DOHH2 (cell line): Measurements from ENCODE around the gene NLRP13.
"Not testable (repeated sequence)": the region's sequence is repeated elsewhere in the genome, so short reads cannot be mapped to it uniquely, and the experiment has no call there.

Source experiments
- H3F3A ChIP-seq: fragments of 200-600 bp; sonication (generic), shearing (Covaris generic); 2 replicates; pipeline ENCODE4 v1.6.0; 2016; ENCODE audit warnings: antibody characterized with exemption, mild to moderate bottlenecking; ENCODE audit not compliant: control insufficient read depth, insufficient read depth
- H3K27ac ChIP-seq: fragments of 200-600 bp; sonication (generic); 2 replicates; pipeline ENCODE4 v1.5.1; 2014; ENCODE audit warnings: low read depth, mild to moderate bottlenecking, low read length, moderate library complexity
- H3K27me3 ChIP-seq: fragments of 200-600 bp; sonication (generic); 2 replicates; pipeline ENCODE4 v1.6.1; 2014; ENCODE audit warnings: mild to moderate bottlenecking, low read length, mixed read lengths; ENCODE audit not compliant: control insufficient read depth
- H3K36me3 ChIP-seq: fragments of 200-600 bp; sonication (generic); 2 replicates; pipeline ENCODE4 v1.6.1; 2014; ENCODE audit warnings: mild to moderate bottlenecking, low read length, moderate library complexity, mixed read lengths; ENCODE audit not compliant: control insufficient read depth
- H3K4me1 ChIP-seq: fragments of 200-600 bp; sonication (generic); 2 replicates; pipeline ENCODE4 v1.6.1; 2014; ENCODE audit warnings: mild to moderate bottlenecking, low read length, mixed read lengths; ENCODE audit not compliant: control insufficient read depth
- H3K4me2 ChIP-seq: fragments of 200-600 bp; sonication (generic); 2 replicates; pipeline ENCODE4 v1.6.0; 2014; ENCODE audit warnings: mild to moderate bottlenecking, low read length, moderate library complexity
- H3K4me3 ChIP-seq: fragments of 200-600 bp; sonication (generic); 2 replicates; pipeline ENCODE4 v1.5.1; 2014; ENCODE audit warnings: mild to moderate bottlenecking, low read length, mixed read lengths
- H3K79me2 ChIP-seq: fragments of 200-600 bp; sonication (generic); 2 replicates; pipeline ENCODE4 v1.6.1; 2014; ENCODE audit warnings: mild to moderate bottlenecking, low read length, mixed read lengths; ENCODE audit not compliant: control insufficient read depth
- H3K9me2 ChIP-seq: fragments of 200-600 bp; sonication (generic); replicated peaks from 2 replicates; pipeline ENCODE4 v1.6.1; 2014; ENCODE audit warnings: mild to moderate bottlenecking, low read length, mixed read lengths; ENCODE audit not compliant: control insufficient read depth
- H3K9me3 ChIP-seq: fragments of 200-600 bp; sonication (generic); 2 replicates; pipeline ENCODE4 v1.6.1; 2014; ENCODE audit warnings: antibody characterized with exemption, low read length, mixed read lengths; ENCODE audit not compliant: control insufficient read depth, insufficient read depth
- H4K20me1 ChIP-seq: fragments of 200-600 bp; sonication (generic); 2 replicates; pipeline ENCODE4 v1.6.0; 2014; ENCODE audit warnings: low read depth, mild to moderate bottlenecking, antibody characterized with exemption, low read length, moderate library complexity; ENCODE audit not compliant: control insufficient read depth, insufficient read depth
- CTCF ChIP-seq: fragments of 200-600 bp; sonication (generic); IDR thresholded peaks from one replicate; pipeline ENCODE4 v1.5.1; 2014; ENCODE audit warnings: antibody characterized with exemption, mild to moderate bottlenecking, low read depth, low read length; ENCODE audit not compliant: poor library complexity, severe bottlenecking
- EZH2phosphoT487 ChIP-seq: fragments of 200-600 bp; sonication (generic); IDR thresholded peaks from 2 replicates; pipeline ENCODE4 v1.6.1; 2017; ENCODE audit warnings: borderline replicate concordance, mild to moderate bottlenecking, antibody characterized with exemption, low read length, moderate library complexity, mixed read lengths

NLRP13 gene

GRCh38 chr19:55956431-55956830, 24.3 kb upstream of the NLRP13 start:
- no peaks in the 10 kb centered on the region for H3K9me3 ChIP-seq
- no peak overlapping the region for H3K4me2 ChIP-seq
- H4K20me1 ChIP-seq = no peaks in the 10 kb centered on the region
- no peaks in the 10 kb centered on the region for H3K27me3 ChIP-seq
- no peak overlapping the region for H3K4me3 ChIP-seq
- no peak overlapping the region for H3K27ac ChIP-seq
- H3K9me2 ChIP-seq = no peaks in the 10 kb centered on the region
- no peaks in the 10 kb centered on the region for H3F3A ChIP-seq
- H3K4me1 ChIP-seq = no peaks in the 10 kb centered on the region
- no peaks in the 10 kb centered on the region for H3K36me3 ChIP-seq
- H3K79me2 ChIP-seq = no peaks in the 10 kb centered on the region
- TF ChIP-seq EZH2phosphoT487 (no peak), CTCF (no peak)

DNA sequence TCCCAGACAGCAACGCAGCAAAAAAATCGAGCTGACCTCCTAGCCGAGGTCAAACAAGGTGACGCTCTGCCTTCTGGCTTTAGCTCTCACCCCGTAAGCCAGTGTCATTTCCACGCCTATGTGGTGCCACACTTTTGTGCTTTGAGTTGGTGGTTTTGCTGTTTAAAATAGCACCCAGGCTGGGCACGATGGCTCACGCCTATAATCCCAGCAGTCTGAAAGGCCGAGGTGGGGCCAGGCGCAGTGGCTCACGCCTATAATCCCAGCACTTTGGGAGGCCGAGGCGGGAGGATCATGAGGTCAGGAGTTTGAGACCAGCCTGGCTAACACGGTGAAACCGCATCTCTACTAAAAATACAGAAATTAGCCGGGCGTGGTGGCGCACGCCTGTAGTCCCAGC, 18.4 kb upstream of the NLRP13 start:
- H3K27me3 ChIP-seq, H3K79me2 ChIP-seq, H3K4me1 ChIP-seq, H3K27ac ChIP-seq, H3K4me2 ChIP-seq, H3K4me3 ChIP-seq, H3K9me3 ChIP-seq, H4K20me1 ChIP-seq, H3F3A ChIP-seq, H3K36me3 ChIP-seq, H3K9me2 ChIP-seq: not testable (repeated sequence)

GRCh38 chr19:55947532-55947931, 15.4 kb upstream of the NLRP13 start, which contains the start of gene NLRP8:
NLRP8 (plus strand) TSS chr19:55947832.
- no peaks in the 10 kb centered on the region for H3K9me2 ChIP-seq
- H4K20me1 ChIP-seq = no peaks in the 10 kb centered on the region
- H3K9me3 ChIP-seq = no peaks in the 10 kb centered on the region

DNA sequence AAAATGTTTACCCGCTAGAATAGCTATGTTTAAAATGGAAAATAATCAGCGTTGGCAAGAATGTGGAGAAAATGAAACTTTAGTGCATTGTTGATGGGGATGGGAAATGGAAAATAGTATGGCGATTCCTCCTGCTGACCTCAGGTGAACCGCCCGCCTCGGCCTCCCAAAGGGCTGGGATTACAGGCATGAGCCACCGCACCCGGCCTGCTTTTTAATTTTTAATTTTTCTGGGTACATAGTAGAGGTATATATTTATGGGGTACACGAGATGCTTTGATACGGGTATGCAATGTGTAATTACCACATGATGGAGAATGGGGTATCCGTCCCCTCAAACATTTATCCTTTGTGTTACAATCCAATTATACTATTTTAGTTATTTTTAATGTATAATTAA, 8.2 kb upstream of the NLRP13 start:
- Histone ChIP-seq H3K27ac (no peak overlapping the region), H4K20me1 (no peaks in the 10 kb centered on the region), H3K9me2 (no peaks in the 10 kb centered on the region), H3K4me2 (no peak overlapping the region), H3K9me3 (no peaks in the 10 kb centered on the region), H3K79me2 (no peaks in the 10 kb centered on the region), H3K4me1 (no peaks in the 10 kb centered on the region), H3F3A (no peaks in the 10 kb centered on the region), H3K36me3 (no peaks in the 10 kb centered on the region), H3K4me3 (no peak overlapping the region), H3K27me3 (no peaks in the 10 kb centered on the region)
- TF ChIP-seq CTCF (no peak), EZH2phosphoT487 (no peak)

More at GRCh38 chr19:55947532-55947931, 15.4 kb upstream of the NLRP13 start, which contains the start of gene NLRP8:
- Histone ChIP-seq H3K27ac (no peak within 1 kb of the TSS), H3K27me3 (no peaks in the 10 kb centered on the region), H3K36me3 (no peaks in the 10 kb centered on the region), H3F3A (no peaks in the 10 kb centered on the region), H3K4me1 (no peaks in the 10 kb centered on the region), H3K79me2 (no peaks in the 10 kb centered on the region), H3K4me2 (no peak within 1 kb of the TSS), H3K4me3 (no peak within 1 kb of the TSS)
- TF ChIP-seq CTCF = no peak
